GM19240 (cell line): ENCODE results near the gene COL21A1.

ENCODE experiments used
- DNase-seq: peaks from one replicate; pipeline ENCODE4 v3.0.0; 2011; ENCODE audit warnings: low spot score; ENCODE audit not compliant: insufficient read length

The COL21A1 gene

DNA sequence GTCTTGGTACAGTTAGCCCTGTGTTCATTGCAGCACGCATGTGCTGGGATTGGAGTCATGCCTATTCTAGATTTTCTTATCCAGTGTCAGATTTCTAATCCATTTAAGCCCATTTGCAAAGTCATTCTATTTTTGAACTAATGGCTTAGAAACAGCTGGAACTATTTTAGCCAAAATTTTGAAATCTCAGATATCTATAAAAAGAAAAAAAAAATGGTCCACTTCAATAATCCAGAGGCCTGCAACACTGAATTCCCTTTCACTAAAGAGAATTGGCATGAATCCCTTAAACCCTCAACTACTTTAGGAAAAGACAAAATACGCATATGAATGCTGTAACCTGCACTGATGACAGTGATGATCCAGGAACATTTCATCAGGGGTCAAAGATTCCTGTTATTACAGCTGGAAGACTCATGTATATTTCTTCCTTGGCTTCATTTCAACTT lies 1.5 kb downstream of the COL21A1 start:
- DNase-seq = no peak

DNA sequence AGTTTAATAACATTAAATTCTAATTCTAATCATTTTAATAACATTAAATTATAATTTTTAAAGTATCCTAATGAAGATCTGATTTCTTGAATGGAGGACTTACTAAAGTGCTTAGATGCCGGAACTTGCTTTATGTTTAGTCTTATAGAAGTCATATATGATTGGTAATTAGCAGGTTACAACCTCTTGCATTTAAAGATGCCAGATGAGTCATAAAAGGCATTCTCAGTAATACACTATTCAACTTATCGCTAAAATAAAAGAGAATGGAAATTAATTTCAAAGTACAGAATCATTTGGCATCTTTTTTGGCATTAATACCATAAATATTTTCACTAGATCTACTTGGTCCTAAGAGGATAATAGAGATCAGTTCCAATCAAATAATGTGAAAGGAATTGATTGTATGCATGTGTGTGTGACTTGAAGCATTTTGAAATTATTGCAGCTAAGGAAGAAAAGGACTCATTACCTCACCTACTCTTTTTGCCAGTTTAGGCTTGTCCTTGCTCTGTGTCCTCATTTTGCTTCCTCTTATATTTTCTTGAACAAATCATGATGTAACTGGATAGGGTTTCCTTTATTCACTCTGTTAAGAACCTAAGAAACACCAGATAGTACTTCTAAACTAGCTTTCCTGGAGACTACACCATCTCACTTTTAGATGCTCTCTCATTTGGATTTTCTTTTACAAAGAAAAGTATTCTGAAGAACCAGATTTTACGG lies 2.7 kb downstream of the COL21A1 start:
- DNase-seq = no peak

DNA sequence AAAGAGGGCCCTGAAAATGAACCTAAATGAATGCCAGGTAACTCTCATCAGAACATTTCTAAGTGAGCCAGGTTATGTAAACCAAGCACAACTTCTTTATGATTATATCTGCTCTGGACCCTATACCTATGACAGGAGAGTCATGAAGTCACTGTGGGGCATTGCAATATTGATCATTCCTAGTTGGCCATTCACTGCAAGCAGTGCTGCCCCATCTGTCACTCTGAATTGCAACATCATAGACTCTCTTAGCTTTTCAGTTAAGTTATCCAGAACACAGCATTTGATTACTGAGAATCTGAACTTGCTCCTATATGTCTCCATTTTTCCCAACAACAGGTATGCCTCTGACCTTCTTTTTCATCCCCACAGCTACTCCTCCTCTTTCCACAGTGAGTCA lies 3.3 kb downstream of the COL21A1 start:
- no peak for DNase-seq

DNA sequence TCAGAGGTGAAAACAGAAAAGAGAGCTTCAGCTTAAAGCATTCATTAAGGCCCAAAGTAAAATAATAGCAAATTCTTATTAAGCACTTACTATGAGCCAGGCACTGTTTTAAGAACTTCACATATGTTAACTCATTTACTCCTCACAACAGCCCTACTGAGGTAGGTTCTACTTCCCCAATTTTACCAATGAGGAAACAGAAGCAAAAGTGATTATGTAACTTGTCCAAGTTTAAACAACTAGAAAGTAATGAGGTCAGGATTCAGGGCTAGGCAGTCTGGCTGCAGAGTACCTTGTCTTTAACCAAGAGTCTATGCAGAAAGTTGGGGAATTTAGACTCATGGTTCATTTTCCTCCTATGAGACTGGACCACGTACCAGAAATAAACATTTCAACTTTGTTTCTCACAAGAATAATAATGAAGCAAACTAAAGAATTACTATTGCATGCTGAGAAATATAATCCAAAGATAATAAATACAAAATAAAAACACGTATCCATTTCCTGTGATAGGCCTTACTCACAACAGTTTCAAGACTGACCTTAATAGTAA lies 3.8 kb downstream of the COL21A1 start:
- DNase-seq = no peak

DNA sequence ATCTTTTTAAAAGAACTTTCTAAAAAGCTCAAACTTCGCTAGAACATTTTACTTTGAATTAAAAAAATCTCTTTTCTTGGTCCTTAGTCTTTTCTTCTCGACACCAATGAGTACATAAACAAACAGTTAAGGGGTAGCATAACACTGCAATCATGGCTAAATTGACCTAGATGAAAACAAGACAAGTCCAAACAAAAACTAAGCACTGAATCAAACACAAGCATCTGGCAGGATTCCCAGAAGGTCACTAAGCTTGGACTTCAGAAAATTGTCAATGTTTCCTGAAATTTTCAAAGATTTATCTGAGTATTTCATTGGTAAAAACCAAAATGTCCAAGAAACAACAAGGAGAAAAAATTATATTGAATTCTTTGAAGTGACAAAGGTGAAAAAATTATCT lies 5.0 kb downstream of the COL21A1 start:
- no peak for DNase-seq

DNA sequence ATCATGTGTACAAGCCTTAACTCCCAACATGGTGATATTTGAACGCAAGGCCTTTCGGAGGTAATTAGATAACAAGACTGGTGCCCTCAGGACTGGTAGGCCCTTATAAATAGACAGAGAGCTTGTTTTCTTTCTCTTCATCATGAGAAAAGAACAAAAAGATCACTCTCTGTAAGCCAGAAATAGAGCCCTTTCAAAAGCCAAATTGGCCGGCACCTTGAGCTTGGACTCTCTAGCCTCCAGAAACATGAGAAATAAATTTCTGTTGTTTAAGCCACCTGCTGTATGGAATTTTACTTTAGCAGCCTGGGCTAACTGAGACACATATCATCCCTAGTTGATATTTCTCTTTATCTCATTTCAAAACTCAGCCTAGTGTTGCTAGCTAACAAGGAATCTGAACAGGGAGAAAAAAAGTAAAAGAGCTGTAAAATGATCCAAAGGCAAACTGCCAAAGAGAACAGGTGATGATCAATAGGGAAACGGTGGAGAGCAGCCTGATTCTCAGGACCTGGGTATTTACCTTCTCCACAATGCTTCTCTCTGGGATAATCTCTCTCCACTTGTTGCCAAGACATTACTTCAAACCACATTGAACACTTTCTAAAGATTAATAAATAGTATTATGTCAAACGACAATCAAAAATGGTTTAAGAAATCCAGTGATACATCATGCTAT lies 6.1 kb downstream of the COL21A1 start:
- DNase-seq = no peak

DNA sequence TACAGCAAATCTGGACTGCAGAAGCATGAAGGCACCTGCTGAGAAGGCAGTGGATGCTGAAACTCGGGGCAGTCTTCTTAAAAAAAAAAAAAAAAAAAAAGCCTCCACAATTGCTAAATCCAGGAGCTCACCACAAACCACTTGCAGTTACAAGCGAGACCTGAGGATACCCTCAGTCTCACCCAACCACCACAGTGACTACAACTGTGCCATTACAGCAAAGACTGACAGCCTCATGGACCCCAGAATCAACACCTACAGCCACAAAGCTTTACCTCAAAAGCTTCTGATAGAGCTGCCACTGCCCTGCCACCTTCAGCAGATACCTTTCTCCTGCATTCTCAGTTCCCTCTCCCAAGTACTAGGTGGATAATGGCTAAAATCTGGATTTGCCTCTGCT lies 9.0 kb downstream of the COL21A1 start:
- DNase-seq = no peak

DNA sequence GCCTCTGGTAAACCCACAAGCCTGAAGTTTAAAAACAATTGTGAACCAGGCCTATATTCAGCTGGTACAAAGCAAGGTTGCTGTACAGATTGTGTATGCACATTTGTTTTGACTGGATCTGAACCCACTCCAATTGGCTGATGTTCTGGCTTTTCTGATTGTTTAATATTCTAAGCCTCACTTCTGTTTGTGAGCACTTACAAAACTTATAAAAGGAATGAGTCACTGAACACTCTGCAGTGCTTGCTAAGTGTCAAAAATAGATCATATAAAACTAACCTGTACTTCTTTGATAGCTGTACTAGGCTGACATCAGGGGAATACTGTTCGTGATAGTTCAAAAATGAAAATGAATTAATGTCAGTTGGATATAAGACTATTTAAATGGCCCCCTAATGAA lies 12.1 kb downstream of the COL21A1 start:
- DNase-seq = no peak

DNA sequence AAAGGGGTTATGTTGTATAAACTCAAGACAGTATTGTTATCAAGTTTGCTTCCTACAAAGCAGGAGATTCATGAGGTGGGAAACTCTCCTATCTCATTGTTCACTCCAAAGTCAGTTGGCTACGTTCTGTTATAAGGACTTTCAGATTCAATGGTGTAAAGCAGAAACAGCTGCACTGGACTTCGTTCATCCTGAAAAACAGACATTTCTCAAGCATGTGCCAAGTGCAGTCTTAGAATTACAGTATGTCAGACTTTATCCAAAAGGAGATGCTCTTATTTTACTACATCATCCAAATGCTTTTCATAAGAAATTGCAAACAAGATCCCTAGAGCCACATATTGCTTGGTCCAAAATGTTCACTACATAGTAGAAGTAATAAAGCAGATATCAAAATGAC lies 14.9 kb downstream of the COL21A1 start:
- DNase-seq = no peak

DNA sequence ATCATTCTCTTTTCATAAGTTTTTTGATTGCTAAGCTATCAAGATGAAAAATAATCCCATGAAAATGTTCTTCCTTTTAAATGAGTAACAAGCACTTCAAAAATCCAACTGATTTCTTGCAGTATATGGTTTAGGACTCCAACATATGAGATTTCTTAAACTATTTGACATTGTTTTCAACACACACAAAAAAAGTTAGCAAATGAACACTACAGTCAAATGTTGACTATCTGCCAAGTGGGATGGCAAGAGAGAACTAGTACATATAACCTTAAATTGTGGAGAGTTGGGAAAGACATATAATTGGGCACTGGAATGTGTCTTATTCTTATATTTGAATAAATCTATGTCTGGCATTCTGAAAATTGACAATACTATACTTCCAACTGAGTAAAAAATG lies 15.6 kb downstream of the COL21A1 start:
- no peak for DNase-seq

DNA sequence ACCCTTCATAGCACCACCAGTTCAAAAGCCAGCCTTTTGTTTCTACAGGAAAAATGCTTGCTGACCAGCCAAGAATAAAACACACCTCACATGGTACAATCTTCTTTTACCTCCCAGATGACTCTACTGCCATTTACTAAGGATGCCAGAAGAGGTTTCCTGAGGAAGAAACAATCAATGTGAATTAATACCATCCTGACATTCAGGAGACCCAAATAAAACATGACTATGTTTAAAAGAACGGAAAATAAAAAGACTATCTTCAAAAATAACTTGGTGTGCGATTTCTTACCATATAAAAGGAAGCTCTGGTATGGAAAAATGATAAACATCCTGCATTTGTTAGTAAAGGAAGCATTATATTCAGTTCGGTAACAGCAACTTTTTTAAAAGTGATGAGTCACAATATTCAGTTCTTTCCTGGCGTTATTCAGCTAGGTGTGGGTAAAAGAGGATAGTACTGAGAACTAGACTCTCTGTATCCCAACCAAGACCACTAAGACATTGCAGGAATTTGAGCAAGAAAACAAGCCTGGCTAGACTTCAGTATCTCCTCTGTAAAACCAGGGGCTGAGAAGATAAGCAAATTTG lies 16.3 kb downstream of the COL21A1 start:
- no peak for DNase-seq

DNA sequence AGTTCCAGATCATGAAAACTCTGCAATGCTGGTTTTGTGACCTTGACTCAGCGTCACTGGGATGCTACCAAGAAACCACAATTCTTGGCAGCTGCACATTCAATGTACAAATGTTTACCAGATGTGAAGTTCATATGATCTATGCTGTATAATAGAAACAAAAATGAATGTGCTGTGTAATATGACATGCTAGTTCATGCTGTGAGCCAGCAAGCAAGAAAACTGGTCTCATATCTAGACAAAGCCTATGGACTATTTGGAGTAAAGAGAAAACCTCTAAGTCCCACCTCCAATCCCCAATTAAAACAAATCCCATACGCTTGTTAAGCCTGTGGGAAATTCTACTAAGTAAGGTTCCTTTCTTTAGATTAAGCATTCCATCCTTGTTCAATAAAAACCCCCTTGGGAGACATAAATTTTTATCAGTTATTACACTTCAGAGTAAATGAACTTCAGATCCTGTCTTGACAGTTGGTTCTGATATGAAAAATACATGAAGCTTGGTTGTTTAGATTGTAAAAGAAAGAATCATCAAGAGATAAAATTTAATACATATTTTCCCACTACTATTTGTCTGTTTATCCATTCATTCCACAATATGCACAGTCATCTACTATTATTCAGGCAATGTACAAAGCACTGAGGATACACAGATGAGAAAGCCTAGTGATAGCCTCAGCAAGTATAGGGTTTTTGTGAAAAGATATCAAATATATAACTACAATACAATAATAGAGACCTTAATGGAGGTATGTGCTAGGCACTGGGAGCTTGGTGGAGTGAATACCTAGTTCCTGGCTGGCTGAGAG lies 20.1 kb downstream of the COL21A1 start:
- no peak for DNase-seq

DNA sequence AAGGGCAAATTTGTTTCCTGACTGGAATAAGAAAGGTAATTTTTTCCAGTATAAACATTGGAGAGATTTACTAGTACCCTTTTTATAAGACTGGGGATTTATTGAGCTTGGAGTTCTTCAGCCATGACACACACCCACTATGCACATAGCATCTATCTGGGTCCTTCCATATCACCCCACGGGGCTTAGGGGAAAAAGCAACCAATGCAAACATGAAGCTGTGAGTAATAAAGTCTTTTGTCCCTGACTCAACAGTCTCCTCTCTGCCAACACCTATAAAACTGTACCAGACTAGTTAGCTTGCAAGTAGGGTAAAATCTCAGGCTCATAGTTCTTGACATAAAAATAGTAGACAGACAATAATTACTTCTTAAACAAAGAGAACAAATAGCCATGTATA lies 23.4 kb downstream of the COL21A1 start:
- no peak for DNase-seq

DNA sequence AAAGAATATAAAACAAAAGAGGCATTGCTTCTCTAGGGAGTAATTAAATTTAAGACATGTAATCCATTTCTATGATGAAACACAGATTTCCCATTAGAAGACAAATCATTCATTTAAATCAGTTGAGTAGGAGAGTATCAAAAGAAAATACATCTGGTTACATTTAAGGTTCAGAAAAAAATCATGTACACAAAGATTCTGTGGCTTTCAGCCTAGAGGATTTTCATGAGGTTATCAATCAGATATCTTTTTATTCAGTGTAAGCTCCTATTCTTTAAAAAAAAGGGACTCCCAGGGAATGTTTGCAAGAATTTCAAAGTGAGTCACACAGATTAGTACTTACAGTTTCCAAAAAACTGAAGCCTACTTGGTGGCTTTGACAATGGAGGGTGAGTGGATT lies 24.9 kb downstream of the COL21A1 start:
- no peak for DNase-seq

DNA sequence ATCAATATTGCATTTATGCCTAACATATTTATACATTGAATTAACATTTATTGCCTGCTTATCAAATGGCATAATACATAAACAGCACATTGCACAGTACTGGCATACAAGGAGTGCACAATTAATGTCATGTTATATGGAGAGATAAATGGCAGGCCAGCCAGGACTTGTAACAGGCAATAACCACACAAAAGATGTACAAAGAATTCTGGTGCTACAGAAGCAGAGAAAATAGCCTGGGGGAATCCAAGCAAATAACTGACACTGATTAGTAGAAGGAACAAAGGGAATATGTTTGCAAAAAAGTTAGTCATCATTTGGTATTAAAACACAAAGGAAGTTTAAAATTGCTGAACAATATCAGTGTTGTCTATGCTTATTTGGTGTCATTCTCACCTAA lies 27.3 kb downstream of the COL21A1 start:
- no peak for DNase-seq

DNA sequence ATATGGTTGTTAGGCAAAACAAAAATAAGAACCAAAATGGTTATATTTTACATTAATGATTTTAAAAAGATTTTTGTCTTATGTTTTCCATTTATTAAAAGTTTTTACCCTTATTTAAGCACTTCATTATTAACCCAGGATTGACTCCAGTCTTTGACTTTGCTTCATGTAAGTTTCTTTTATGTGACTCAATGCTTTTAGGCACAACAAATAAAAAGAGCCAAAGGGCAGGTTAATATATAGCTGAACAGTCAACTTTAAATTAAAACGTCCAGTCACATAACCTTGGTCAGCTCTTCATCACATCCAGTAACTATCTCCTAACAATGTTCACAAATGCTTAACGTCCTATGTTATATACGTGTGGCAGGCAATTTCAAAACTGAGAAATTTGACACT lies 32.7 kb downstream of the COL21A1 start:
- no peak for DNase-seq

DNA sequence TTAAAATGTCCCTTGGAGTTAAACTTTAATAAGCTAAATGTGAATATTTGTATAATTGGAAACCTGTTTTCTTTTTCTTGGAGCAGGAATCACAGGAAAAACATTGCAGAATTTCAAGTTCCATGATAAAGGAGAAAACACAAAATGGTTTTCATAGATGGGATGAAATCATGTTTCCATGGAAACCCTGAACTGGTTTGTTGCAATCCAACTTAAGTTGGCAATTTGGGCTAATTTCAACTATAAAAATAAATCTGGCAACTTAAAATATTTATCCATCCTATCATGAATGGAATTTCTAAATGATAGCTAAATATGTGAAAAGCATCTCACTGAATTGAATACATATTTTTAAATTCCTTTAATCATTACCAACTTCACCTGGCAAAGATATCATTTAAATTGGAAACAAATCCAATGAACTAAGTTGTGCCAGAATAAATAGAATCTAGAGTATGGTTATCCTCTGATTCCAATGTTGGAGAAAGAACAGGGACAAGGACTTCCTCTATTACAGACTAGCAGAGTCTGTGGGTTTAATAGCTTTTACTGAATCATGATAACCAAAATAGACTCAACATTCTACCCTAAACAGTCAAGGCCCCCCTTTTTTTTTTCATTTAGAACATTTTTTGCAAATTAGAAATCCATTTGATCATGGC lies 33.2 kb downstream of the COL21A1 start:
- no peak for DNase-seq

DNA sequence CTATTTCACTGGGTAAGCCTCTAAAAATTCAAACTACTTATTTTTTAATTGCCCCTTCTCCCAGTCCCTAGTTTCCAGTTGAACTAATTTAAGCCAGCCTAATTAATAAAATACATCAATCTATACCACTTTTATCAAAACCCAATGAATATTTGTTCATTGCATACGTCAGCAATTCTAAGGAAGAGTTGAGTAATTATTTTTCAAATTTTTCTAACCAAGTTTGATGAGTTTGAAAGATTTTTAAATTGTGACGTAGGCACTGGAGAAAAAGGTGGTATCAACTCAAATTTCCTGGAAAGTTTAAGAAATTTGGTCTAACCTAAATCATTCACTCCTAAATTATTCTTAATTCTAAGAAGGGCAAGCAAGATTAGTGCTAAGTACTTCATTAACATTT lies 35.7 kb downstream of the COL21A1 start:
- DNase-seq = no peak

DNA sequence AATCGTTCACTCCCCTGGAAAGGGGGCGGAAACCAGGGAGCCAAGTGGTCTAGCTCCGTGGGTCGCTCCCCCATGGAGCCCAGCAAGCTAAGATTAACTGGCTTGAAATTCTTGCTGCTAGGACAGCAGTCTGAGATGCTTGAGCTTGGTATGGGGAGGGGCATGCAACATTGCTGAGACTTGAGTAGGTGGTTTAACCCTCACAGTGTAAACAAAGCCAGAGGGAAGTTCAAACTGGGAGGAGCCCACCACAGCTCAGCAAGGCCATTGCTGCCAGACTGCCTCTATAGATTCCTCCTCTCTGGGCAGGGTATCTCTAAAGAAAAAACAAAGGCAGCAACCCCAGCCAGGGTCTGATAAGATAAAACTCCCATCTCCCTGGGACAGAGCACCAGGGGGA lies 43.2 kb downstream of the COL21A1 start:
- no peak for DNase-seq

DNA sequence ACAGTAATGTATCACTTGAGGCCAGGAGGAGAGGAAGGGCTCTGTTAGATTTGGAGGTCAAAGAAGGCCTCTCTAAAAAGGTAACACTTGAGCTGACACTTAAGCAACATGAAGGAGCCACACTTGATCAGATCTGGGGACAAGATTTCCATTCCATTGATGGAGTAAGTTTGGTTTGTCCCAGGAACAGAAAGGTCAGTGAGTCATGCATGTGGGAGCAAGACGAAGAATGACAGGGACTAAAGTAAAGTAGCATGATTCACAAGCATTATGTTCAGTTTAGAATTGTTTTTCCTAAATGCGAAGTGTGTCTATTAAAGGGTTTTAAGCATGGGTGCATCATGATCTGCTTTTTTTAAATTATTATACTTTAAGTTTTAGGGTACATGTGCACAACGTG lies 47.4 kb downstream of the COL21A1 start:
- DNase-seq = no peak

DNA sequence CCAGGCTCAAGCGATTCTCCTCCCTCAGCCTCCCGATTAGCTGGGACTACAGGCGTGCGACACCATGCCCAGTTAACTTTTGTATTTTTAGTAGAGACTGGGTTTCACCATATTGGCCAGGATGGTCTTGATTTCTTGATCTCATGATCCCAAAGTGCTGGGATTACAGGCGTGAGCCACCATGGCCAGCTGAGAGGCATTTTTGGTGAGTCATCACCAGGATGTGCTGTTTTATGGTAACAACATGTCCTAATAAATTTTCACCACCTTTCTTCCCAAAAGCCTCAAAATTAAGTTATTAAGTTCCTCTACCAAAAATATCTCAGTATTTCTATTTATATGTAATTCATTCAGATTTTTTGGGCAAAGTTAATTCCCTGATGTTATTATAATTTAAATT lies 53.5 kb downstream of the COL21A1 start:
- no peak for DNase-seq
